HG02884 (cell line): Measurements from ENCODE around the gene CACNA1B.
"Not testable (repeated sequence)": the region's sequence is repeated elsewhere in the genome, so short reads cannot be mapped to it uniquely, and the experiment has no call there.

Source experiments
- ATAC-seq: cut with Tn5 transposase; IDR thresholded peaks from one replicate; pipeline ENCODE4 v1.9.1; 2021; ENCODE audit warnings: mild to moderate bottlenecking, moderate library complexity; ENCODE audit not compliant: unreplicated experiment

CACNA1B gene

GRCh38 chr9:138068601-138069035 lies 191.0 kb downstream of the CACNA1B start:
- no peak for ATAC-seq

GRCh38 chr9:138069731-138070456 lies 192.3 kb downstream of the CACNA1B start:
- ATAC-seq, result no peak

GRCh38 chr9:138070815-138071214 lies 193.2 kb downstream of the CACNA1B start:
- ATAC-seq, result no peak

- ATAC-seq, result no peak
Observed at GRCh38 chr9:138071292-138071691, 193.7 kb downstream of the CACNA1B start.

- ATAC-seq, result no peak
Observed at GRCh38 chr9:138071731-138072130, 194.1 kb downstream of the CACNA1B start.

- ATAC-seq, result no peak
Observed at GRCh38 chr9:138072161-138072842, 194.7 kb downstream of the CACNA1B start.

GRCh38 chr9:138072897-138073296 lies 195.3 kb downstream of the CACNA1B start:
- ATAC-seq, result no peak

GRCh38 chr9:138073408-138073807 lies 195.8 kb downstream of the CACNA1B start:
- no peak for ATAC-seq

- no peak for ATAC-seq
Observed at GRCh38 chr9:138073808-138074207, 196.2 kb downstream of the CACNA1B start.

- ATAC-seq, result no peak
Observed at GRCh38 chr9:138074516-138074915, 196.9 kb downstream of the CACNA1B start.

- no peak for ATAC-seq
Observed at GRCh38 chr9:138075496-138075895, 197.9 kb downstream of the CACNA1B start.

GRCh38 chr9:138075961-138076649 lies 198.5 kb downstream of the CACNA1B start:
- ATAC-seq, result no peak

- ATAC-seq, result no peak
Observed at GRCh38 chr9:138076650-138077009, 199.0 kb downstream of the CACNA1B start.

GRCh38 chr9:138077126-138077525 lies 199.5 kb downstream of the CACNA1B start:
- ATAC-seq, result no peak

- ATAC-seq, result no peak
Observed at GRCh38 chr9:138077898-138078540, 200.4 kb downstream of the CACNA1B start.

- no peak for ATAC-seq
Observed at GRCh38 chr9:138078846-138079245, 201.3 kb downstream of the CACNA1B start.

- no peak for ATAC-seq
Observed at GRCh38 chr9:138080979-138081378, 203.4 kb downstream of the CACNA1B start.

- no peak for ATAC-seq
Observed at GRCh38 chr9:138082918-138083636, 205.5 kb downstream of the CACNA1B start.

- ATAC-seq, result no peak
Observed at GRCh38 chr9:138083873-138084272, 206.3 kb downstream of the CACNA1B start.

- no peak for ATAC-seq
Observed at GRCh38 chr9:138085568-138085967, 208.0 kb downstream of the CACNA1B start.

- ATAC-seq, result not testable (repeated sequence)
Observed at GRCh38 chr9:138092057-138092456, 214.5 kb downstream of the CACNA1B start.
